G401.6 (cell line): ENCODE measurements around the gene NDNF.

ENCODE experiments used
- FAIRE-seq: peaks from 2 replicates; lab custom pipeline; 2012; peaks lifted over from hg19 to GRCh38; lab: Jason Lieb, UNC

The NDNF gene

GRCh38 chr4:121070696-121071639 lies 1.4 kb downstream of the NDNF start:
- no peak for FAIRE-seq

GRCh38 chr4:121070274-121070673 lies 2.1 kb downstream of the NDNF start:
- FAIRE-seq = no peak

DNA sequence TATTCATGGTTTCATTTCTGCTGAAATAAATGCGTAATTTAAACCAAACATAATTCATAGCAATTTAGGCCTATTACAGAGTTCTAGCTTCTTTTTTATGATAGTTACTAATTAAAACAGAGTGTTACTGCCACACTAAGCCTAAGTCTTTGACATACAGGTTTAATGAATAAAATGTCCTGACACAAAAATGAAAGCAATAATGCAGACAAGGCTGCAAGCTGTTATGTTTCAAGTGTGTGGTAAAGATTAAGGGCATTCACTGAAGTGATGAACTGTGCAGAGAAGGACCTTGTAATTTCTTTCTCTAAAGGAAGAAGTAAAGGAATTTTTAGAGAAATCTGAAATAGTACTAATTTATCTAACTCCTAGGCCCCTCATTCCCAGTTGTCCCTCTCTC lies 2.9 kb downstream of the NDNF start:
- no peak for FAIRE-seq

DNA sequence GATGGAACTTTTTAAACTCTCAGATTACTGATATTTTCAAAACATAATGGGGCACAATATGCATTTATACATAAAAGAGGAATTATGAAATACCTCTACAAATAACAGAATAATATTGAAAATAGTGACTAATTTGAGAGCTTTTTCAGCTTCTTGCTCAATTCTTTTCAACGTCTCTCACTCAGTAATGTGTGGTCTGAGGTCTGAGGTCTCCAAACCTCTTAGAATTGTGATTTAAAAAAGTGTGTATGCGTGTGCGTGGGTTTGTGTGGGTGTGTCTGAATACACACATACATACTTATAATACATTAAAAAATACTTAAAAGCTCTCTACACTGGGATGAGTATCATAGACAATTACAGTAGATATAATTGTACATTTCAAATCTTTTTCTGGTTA lies 7.9 kb downstream of the NDNF start:
- no peak for FAIRE-seq

DNA sequence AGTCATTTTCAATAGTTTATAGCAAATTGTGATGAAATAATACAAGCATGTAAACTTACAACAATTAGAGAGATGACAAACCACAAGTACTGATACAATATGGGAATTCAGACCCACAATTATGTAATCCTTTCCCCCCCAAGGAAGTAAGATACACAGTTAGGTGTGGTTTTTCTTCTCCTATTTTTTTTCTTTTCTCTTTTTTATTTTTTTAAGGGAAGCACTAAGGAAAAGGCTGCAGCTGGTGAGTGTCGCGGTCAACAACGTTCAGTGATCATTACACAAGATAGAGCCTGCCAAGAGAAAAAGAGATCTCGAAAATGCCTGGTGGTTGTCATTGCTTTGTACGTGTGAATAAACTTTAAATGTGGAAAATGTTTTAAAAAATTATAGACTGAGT lies 9.8 kb downstream of the NDNF start:
- no peak for FAIRE-seq

GRCh38 chr4:121061861-121062260 lies 10.5 kb downstream of the NDNF start:
- no peak for FAIRE-seq

DNA sequence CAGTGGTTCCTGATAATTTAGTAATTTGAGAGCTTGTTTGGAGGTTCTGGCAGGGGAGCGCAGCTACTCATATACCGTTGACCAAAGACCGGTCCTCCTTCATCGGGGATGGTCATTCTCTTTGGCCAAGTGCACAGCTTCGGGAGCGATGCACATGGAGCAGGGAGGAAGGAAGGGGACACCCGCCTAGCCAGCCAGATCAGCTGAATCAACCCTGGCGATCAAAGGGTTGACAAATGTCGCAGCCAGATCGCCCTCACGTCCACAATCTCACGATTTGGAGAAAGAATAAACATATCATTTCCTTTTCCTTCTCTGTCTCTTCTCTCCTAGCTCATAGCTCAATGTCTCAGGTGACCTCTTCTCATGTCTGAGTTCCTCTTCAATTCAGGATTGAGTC lies 11.1 kb downstream of the NDNF start:
- no peak for FAIRE-seq

DNA sequence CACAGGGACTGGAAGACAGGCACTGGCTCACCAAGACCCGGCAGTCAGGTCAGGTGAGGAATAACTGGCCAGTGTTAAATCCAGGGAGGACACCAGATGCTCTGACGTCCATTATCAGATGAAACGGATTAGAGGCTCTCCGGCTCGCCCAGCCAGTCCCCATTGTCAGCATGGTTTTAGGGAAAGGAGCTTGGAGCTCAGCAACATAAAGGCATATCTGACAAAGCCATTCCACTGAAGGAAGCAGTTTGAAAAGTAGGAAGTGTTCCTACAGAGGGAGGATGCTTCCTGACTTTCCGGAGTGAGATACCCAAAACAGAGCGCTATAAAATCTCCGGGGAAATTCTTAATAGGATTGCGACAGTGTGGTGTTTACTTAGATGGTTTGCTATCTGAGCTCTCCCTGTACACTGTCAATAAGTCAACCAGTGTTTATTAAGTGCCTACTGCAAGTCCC lies 14.8 kb downstream of the NDNF start:
- FAIRE-seq = no peak

DNA sequence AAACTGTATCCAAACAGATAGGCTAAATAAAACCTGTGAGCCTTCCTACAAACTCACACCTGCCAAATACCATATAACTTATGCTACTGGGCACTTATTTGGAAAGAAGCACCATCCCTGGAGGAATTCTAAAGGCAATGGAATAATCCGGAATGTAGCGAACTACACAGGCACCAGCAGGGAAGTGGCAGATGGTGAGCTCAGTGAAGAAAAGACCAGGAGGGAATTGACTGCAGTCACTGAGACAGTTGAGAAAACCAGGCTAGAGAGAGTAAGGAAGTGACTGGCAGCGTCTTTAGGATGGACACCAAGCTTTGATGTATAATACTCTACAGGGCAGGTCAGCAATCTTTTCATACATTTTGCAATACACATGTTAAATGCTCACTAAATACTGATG lies 16.3 kb downstream of the NDNF start:
- FAIRE-seq = no peak

GRCh38 chr4:121054373-121054772 lies 18.0 kb downstream of the NDNF start:
- no peak for FAIRE-seq

GRCh38 chr4:121053601-121054143 lies 18.7 kb downstream of the NDNF start:
- FAIRE-seq = no peak

GRCh38 chr4:121050300-121050699 lies 22.0 kb downstream of the NDNF start:
- FAIRE-seq = no peak

GRCh38 chr4:121049072-121049599 lies 23.2 kb downstream of the NDNF start:
- FAIRE-seq = no peak

DNA sequence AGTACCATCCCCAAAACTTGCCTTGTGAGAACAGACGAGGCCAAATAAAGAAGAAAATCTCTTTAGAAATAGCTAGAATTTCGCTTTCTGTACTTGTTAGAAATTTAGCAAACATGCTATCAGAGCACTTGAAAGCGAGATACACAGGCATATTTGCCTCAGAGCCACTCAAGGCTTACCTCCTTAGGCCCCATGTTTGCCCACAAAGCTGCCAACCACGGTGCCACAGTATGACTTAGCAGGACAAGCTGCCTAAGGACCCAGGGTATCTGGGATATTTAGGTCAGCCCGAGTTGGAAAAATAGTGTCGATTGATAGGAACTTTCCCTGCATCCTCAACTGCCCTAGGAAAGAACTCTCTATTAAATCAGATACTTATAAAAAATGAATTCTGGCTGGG lies 24.2 kb downstream of the NDNF start:
- FAIRE-seq = no peak

- FAIRE-seq = no peak
Observed at GRCh38 chr4:121041307-121042090, 30.8 kb downstream of the NDNF start.

- FAIRE-seq = no peak
Observed at GRCh38 chr4:121034017-121034416, 38.3 kb downstream of the NDNF start.

DNA sequence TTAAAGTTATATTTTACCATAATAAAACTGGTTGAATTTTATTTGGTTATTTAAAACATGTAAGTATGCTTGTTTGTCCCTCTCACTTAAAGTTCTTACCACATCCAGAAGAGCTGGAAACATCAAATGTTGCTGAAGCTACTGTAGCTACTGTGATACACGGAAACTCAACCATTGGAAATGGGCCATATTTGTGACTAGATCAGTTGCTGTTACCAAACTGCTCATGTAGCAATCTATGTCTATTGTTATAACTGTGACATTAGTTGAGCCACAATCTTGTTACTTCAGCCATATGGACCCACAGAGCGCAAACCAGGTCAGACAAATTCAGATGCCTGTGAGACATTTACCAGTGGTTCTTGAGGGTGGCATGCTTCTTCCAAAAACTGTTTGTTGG lies 41.6 kb downstream of the NDNF start:
- no peak for FAIRE-seq

DNA sequence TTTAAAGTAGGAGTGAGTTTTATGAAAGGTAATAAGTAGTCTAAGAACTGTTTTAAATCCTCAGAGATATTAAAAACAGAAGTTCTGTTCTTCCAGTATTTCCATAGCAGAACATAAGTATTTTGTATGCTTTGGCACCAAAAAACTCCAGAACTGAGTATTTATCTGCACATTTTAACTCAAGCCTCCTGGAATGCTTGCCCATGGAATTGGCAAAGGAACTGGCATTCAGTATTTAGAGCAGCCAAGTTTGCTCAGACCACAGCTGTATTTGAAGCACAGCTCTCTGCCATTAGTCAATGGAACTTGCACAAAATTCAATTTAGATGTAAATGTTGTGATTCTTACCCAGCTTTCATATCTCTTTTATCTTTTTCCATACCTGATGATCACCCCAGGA lies 42.2 kb downstream of the NDNF start:
- no peak for FAIRE-seq

- no peak for FAIRE-seq
Observed at GRCh38 chr4:121026034-121026433, 46.3 kb downstream of the NDNF start.

- no peak for FAIRE-seq
Observed at GRCh38 chr4:121025540-121025939, 46.8 kb downstream of the NDNF start.

GRCh38 chr4:121018543-121018942 lies 53.8 kb downstream of the NDNF start:
- no peak for FAIRE-seq

DNA sequence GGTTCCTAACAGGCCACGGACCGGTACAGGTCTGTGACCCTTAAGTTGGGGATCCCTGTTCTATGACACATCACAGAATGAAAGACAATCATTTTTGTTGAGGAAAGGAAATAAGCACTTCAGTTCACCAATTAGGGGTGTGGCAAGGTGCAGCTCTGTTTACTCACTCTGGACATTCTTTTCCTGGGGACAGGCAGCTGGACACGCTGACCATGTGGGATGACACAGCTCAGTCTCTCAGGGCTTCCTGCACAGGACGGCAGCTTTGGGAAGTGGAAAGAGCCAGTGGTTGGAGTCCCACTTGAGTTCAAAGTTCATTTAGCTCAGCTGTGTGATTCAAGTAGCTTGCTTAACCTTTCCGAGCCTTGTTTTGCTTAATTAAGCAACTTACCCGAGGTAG lies 55.7 kb downstream of the NDNF start:
- no peak for FAIRE-seq

DNA sequence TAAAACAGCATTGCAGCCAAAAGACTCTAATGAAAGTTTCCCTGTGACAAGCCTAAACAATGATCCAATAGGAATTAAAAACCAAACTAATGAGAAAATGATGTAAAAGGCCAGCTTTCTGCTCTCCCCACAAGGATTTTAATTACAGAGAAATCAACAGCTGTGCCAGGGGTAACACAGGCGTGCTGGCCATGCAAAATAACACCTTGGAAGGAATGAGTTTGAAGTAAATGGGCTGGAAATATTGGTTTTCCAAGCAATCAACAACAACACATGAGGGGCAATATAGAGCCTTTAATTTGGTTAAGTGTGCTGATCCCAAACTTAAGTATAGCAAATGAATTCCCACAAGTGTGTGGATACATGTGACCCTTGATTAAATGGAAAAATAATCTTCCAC lies 56.9 kb downstream of the NDNF start:
- no peak for FAIRE-seq
